ENCODE measurements around the gene CENPO. TPM values are rescaled to one million over a fixed set of nuclear protein-coding genes. Genes with fewer than 3 reads are reported as not detected.

CENPO gene
- total RNA-seq, 1 donor from 2014 or later, result 18.0 TPM

DNA sequence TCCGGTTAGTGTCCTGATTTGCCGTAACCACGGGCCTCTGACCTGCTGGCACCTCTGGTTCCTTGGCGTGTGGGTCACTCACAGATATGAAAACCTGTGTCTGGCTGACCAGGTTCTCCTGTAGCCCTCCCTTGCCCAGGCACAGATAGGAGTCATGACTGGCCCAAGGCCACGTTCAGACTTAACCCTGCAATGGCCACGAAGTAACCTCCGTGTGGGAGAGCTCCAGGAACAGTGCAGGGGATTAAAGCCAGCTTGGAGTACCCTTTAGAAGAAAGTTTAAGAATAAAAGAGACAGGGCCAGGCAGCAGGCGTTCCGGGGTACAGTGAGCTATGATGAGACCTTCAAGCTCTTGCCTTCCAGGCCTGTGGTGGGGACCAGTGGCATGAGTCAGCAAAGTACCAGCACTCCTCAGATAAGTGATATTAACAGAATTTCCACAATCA is 25.5 kb downstream of the CENPO start:
- no peak overlapping the region for H3K4me3 ChIP-seq (ENCODE audit: low read depth, low read length)
- TF ChIP-seq, protein P1, sequence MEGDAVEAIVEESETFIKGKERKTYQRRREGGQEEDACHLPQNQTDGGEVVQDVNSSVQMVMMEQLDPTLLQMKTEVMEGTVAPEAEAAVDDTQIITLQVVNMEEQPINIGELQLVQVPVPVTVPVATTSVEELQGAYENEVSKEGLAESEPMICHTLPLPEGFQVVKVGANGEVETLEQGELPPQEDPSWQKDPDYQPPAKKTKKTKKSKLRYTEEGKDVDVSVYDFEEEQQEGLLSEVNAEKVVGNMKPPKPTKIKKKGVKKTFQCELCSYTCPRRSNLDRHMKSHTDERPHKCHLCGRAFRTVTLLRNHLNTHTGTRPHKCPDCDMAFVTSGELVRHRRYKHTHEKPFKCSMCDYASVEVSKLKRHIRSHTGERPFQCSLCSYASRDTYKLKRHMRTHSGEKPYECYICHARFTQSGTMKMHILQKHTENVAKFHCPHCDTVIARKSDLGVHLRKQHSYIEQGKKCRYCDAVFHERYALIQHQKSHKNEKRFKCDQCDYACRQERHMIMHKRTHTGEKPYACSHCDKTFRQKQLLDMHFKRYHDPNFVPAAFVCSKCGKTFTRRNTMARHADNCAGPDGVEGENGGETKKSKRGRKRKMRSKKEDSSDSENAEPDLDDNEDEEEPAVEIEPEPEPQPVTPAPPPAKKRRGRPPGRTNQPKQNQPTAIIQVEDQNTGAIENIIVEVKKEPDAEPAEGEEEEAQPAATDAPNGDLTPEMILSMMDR (conservative IDR thresholded peaks at IDR 0.05; ENCODE audit: low read depth, low read length), result no peak
- DNase-seq (ENCODE audit: low read depth), result no peak

DNA sequence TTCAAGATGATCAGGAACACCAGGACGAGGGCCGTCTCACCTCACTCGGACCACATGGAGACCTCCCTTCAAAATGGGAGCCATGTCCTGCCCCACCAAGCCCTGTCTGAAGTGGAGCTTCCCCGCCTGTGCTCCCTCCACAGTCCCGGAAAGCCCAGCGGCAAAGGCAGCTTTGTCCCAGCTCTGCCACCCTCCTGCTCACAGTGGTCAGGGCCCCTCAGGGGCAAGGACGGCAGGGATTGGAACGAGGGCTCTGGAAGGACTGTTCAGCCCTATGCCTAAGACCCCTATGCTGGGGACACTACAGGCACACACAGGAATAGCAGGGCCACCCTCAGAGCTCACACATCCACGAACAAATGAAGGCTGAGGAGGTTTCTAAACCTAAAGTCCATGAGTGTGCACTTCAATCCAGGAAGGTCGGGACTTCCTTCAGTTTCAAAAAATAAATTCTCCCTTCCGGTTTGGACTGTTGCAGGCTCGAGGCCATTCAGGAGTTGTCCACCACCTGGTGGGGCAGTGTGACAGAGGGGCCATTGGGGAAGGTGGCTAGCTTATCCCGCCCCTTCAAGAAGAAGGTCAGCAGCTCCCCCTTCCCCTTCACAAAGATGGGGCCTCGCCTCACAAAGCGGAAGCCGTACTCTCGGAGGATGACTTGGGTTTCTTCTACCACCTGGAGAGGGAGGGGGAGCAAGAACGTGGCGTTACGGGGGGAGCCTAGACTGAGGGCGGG is 26.4 kb downstream of the CENPO start:
- no peak overlapping the region for H3K4me3 ChIP-seq (ENCODE audit: low read depth, low read length)
- TF ChIP-seq, protein P1 (conservative IDR thresholded peaks at IDR 0.05; ENCODE audit: low read depth, low read length), result no peak
- no peak for DNase-seq (ENCODE audit: low read depth)

DNA sequence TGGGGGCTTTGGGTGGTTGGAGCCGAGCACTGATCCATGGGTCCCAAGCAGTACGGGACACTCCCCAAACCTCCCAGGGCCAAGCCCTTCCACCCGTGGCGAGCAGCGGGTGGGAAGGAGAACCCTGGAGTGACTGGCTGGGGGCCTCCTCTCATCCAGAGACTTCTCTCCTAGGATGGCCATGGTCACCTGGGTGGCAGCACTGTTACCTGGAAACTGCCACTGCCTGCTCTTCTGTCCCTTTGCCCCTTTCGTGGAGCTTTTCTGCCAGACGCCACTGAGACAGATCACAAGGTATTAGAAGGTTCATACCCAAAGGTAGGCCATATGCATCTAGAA is 26.9 kb downstream of the CENPO start:
- no peak for DNase-seq (ENCODE audit: low read depth)
- TF ChIP-seq, protein P1 (conservative IDR thresholded peaks at IDR 0.05; ENCODE audit: low read depth, low read length), result no peak

GRCh38 chr2:24820598-24821432 is 27.6 kb downstream of the CENPO start:
- no peak overlapping the region for H3K4me3 ChIP-seq (ENCODE audit: low read depth, low read length)
- TF ChIP-seq, protein P1 (conservative IDR thresholded peaks at IDR 0.05; ENCODE audit: low read depth, low read length), result no peak
- no peak for DNase-seq (ENCODE audit: low read depth)

More for the DNA sequence above, 26.9 kb downstream of the CENPO start:
- no peak overlapping the region for H3K4me3 ChIP-seq (ENCODE audit: low read depth, low read length)

DNA sequence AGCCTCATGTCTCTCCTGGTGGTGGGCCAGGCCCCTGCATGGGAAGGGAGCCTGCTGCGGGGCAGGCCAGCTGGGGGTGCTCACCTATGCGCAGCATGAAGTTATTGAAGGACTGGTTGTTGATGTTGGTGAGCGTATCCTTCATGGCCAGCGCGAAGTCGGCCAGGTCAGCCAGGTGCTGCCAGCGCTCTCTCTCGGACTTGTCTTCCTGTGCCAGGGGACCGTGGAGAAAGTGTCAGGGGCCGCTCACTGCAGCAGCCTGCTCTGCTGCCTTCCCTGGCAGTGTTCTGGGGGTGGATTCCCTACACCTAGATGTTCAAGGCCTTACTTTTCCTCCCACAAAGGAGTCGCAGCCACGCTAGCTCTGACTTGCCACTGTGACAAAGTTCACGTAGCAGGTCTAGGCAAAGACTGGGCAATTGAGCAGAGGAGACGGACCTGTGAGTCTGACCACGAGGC is 28.2 kb downstream of the CENPO start:
- DNase-seq (ENCODE audit: low read depth), result no peak
- no peak overlapping the region for H3K4me3 ChIP-seq (ENCODE audit: low read depth, low read length)
- TF ChIP-seq, protein P1 (conservative IDR thresholded peaks at IDR 0.05; ENCODE audit: low read depth, low read length), result no peak

- no peak overlapping the region for H3K4me3 ChIP-seq (ENCODE audit: low read depth, low read length)
- DNase-seq (ENCODE audit: low read depth), result no peak
- TF ChIP-seq, protein P1 (conservative IDR thresholded peaks at IDR 0.05; ENCODE audit: low read depth, low read length), result no peak
Measured at GRCh38 chr2:24822049-24822706, 29.0 kb downstream of the CENPO start.
